HEK293 (cell line): ENCODE data around the gene HNRNPM.

ENCODE experiments used
- BCL11A ChIP-seq: fragments of 450-650 bp; formaldehyde crosslinking; IDR thresholded peaks from 2 replicates; pipeline ENCODE4 v1.5.1; 2016; ENCODE audit warnings: low read depth, missing biosample characterization, missing genetic modification characterization
- GFI1B ChIP-seq: fragments of 450-650 bp; formaldehyde crosslinking; IDR thresholded peaks from 2 replicates; pipeline ENCODE4 v1.5.1; 2016; ENCODE audit warnings: missing biosample characterization, missing genetic modification characterization
- GLIS1 ChIP-seq: fragments of 450-650 bp; formaldehyde crosslinking; IDR thresholded peaks from 2 replicates; pipeline ENCODE4 v1.5.1; 2016; ENCODE audit warnings: missing biosample characterization, missing genetic modification characterization
- KLF16 ChIP-seq: fragments of 450-650 bp; formaldehyde crosslinking; IDR thresholded peaks from 2 replicates; pipeline ENCODE4 v1.5.1; 2017; ENCODE audit warnings: missing biosample characterization, missing genetic modification characterization
- OVOL3 ChIP-seq: fragments of 450-650 bp; formaldehyde crosslinking; IDR thresholded peaks from 2 replicates; pipeline ENCODE4 v1.5.1; 2016; ENCODE audit warnings: missing biosample characterization, missing genetic modification characterization
- TRIM28 ChIP-seq: IDR thresholded peaks from 2 replicates; pipeline ENCODE4 v1.6.1; 2011; ENCODE audit warnings: low read length, control low read depth, borderline replicate concordance
- ZBTB48 ChIP-seq: fragments of 450-650 bp; formaldehyde crosslinking; IDR thresholded peaks from 2 replicates; pipeline ENCODE4 v1.5.1; 2016; ENCODE audit warnings: missing biosample characterization, missing genetic modification characterization
- ZNF10 ChIP-seq: fragments of 450-650 bp; formaldehyde crosslinking; IDR thresholded peaks from 2 replicates; pipeline ENCODE4 v1.5.1; 2017; ENCODE audit warnings: missing biosample characterization, missing genetic modification characterization
- ZNF202 ChIP-seq: fragments of 450-650 bp; formaldehyde crosslinking; IDR thresholded peaks from 2 replicates; pipeline ENCODE4 v1.5.1; 2016; ENCODE audit warnings: missing biosample characterization, missing genetic modification characterization, borderline replicate concordance
- ZNF324 ChIP-seq: fragments of 450-650 bp; formaldehyde crosslinking; IDR thresholded peaks from 2 replicates; pipeline ENCODE4 v1.5.1; 2016; ENCODE audit warnings: missing biosample characterization, missing genetic modification characterization
- ZNF341 ChIP-seq: fragments of 450-650 bp; formaldehyde crosslinking; IDR thresholded peaks from 2 replicates; pipeline ENCODE4; 2016; ENCODE audit warnings: low read depth, missing biosample characterization, missing genetic modification characterization
- ZNF529 ChIP-seq: fragments of 450-650 bp; formaldehyde crosslinking; IDR thresholded peaks from 2 replicates; pipeline ENCODE4 v1.5.1; 2017; ENCODE audit warnings: missing genetic modification characterization, missing biosample characterization; ENCODE audit not compliant: insufficient replicate concordance
- ZNF548 ChIP-seq: fragments of 450-650 bp; formaldehyde crosslinking; IDR thresholded peaks from 2 replicates; pipeline ENCODE4 v1.5.1; 2016; ENCODE audit warnings: missing biosample characterization, missing genetic modification characterization
- ZNF585B ChIP-seq: fragments of 450-650 bp; formaldehyde crosslinking; IDR thresholded peaks from 2 replicates; pipeline ENCODE4 v1.5.1; 2016; ENCODE audit warnings: missing biosample characterization, missing genetic modification characterization
- ZNF658 ChIP-seq: fragments of 450-650 bp; formaldehyde crosslinking; IDR thresholded peaks from 2 replicates; pipeline ENCODE4; 2016; ENCODE audit warnings: missing biosample characterization, missing genetic modification characterization
- ZNF76 ChIP-seq: fragments of 450-650 bp; formaldehyde crosslinking; IDR thresholded peaks from 2 replicates; pipeline ENCODE4; 2016; ENCODE audit warnings: low read depth, missing biosample characterization, missing genetic modification characterization, borderline replicate concordance
- TF ChIP-seq, protein P1 (sequence below): fragments of 450-650 bp; formaldehyde crosslinking; IDR thresholded peaks from 2 replicates; pipeline ENCODE4 v1.5.1; 2016; ENCODE audit warnings: missing biosample characterization, missing genetic modification characterization
- TF ChIP-seq, protein P2 (sequence below): fragments of 450-650 bp; formaldehyde crosslinking; IDR thresholded peaks from 2 replicates; pipeline ENCODE4 v1.5.1; 2016; ENCODE audit warnings: missing biosample characterization, missing genetic modification characterization
- TF ChIP-seq, protein P3 (sequence below): fragments of 450-650 bp; formaldehyde crosslinking; IDR thresholded peaks from 2 replicates; pipeline ENCODE4 v1.5.1; 2016; ENCODE audit warnings: missing biosample characterization, missing genetic modification characterization
- TF ChIP-seq, protein P4 (sequence below): fragments of 450-650 bp; formaldehyde crosslinking; IDR thresholded peaks from 2 replicates; pipeline ENCODE4 v1.5.1; 2016; ENCODE audit warnings: missing biosample characterization, missing genetic modification characterization
- TF ChIP-seq, protein P5 (sequence below): fragments of 450-650 bp; formaldehyde crosslinking; IDR thresholded peaks from 2 replicates; pipeline ENCODE4 v1.5.1; 2016; ENCODE audit warnings: missing biosample characterization, missing genetic modification characterization
- TF ChIP-seq, protein P6 (sequence below): fragments of 450-650 bp; formaldehyde crosslinking; IDR thresholded peaks from 2 replicates; pipeline ENCODE4 v1.5.1; 2017; ENCODE audit warnings: missing biosample characterization, missing genetic modification characterization

Gene HNRNPM

DNA sequence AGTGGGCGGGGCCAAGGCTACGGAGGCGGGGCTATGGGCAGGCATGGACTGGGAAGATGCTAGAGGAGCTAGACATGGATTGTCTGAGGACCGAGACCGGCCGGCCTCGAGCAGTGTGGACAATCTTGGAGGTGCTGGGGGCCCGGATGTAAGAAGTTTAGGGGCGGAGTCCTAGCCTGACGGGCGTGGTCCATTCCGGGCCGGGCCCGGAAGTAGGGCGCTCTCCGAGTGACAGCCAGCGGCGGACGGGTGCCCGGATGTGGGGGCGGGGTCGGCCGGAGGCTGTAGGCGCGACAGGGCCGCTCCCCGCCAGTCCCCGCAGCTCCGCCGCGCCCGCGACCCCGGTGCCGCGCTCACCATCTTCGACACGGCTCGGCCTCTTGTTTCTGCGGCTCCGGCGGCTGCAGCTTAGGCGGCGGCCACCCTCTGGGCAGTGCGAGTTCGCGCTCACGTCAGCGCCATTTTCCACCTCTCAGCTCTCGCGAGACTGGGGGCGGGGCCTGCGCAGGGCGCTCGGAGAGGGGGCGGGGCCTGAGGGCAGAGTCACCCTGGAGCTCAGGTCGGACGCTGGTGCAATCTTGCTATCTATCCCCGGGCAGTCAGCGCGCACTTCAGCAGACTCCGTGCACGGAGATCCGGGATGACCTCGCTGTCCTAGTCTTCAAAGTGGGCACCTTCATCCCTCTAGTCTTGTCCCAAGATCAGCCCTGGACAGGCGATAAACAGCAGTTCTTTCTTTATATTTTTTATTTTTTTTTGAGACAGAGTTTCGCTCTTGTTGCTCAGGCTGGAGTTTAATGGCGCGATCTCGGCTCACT is 69.1 kb downstream of the HNRNPM start, which contains the start of gene ZNF414 (continued):
- TF ChIP-seq BCL11A (tag by site-specific recombination) (no peak), GLIS1 (tag by site-specific recombination) (no peak; the same call in 1 of the 2 replicates), KLF16 (tag by site-specific recombination) (peak; percentile 91), ZBTB48 (tag by site-specific recombination) (no peak), ZNF548 (no peak), ZNF202 (tag by site-specific recombination) (no peak), ZNF324 (tag by site-specific recombination) (peak; percentile 62; the same call in 1 of the 2 replicates), ZNF658 (tag by site-specific recombination) (no peak), GFI1B (tag by site-specific recombination) (no peak), TRIM28 (no peak), ZNF585B (no peak), ZNF529 (tag by site-specific recombination) (no peak), ZNF10 (tag by site-specific recombination) (no peak), OVOL3 (no peak), ZNF76 (tag by site-specific recombination) (peak; percentile 56; the same call in 1 of the 2 replicates), ZNF341 (tag by site-specific recombination) (peak; percentile 35; the same call in 1 of the 2 replicates)
- TF ChIP-seq, protein P1, sequence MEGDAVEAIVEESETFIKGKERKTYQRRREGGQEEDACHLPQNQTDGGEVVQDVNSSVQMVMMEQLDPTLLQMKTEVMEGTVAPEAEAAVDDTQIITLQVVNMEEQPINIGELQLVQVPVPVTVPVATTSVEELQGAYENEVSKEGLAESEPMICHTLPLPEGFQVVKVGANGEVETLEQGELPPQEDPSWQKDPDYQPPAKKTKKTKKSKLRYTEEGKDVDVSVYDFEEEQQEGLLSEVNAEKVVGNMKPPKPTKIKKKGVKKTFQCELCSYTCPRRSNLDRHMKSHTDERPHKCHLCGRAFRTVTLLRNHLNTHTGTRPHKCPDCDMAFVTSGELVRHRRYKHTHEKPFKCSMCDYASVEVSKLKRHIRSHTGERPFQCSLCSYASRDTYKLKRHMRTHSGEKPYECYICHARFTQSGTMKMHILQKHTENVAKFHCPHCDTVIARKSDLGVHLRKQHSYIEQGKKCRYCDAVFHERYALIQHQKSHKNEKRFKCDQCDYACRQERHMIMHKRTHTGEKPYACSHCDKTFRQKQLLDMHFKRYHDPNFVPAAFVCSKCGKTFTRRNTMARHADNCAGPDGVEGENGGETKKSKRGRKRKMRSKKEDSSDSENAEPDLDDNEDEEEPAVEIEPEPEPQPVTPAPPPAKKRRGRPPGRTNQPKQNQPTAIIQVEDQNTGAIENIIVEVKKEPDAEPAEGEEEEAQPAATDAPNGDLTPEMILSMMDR (tag by site-specific recombination) = no peak
- TF ChIP-seq, protein P2, sequence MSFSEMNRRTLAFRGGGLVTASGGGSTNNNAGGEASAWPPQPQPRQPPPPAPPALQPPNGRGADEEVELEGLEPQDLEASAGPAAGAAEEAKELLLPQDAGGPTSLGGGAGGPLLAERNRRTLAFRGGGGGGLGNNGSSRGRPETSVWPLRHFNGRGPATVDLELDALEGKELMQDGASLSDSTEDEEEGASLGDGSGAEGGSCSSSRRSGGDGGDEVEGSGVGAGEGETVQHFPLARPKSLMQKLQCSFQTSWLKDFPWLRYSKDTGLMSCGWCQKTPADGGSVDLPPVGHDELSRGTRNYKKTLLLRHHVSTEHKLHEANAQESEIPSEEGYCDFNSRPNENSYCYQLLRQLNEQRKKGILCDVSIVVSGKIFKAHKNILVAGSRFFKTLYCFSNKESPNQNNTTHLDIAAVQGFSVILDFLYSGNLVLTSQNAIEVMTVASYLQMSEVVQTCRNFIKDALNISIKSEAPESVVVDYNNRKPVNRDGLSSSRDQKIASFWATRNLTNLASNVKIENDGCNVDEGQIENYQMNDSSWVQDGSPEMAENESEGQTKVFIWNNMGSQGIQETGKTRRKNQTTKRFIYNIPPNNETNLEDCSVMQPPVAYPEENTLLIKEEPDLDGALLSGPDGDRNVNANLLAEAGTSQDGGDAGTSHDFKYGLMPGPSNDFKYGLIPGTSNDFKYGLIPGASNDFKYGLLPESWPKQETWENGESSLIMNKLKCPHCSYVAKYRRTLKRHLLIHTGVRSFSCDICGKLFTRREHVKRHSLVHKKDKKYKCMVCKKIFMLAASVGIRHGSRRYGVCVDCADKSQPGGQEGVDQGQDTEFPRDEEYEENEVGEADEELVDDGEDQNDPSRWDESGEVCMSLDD (tag by site-specific recombination) = no peak
- TF ChIP-seq, protein P3, sequence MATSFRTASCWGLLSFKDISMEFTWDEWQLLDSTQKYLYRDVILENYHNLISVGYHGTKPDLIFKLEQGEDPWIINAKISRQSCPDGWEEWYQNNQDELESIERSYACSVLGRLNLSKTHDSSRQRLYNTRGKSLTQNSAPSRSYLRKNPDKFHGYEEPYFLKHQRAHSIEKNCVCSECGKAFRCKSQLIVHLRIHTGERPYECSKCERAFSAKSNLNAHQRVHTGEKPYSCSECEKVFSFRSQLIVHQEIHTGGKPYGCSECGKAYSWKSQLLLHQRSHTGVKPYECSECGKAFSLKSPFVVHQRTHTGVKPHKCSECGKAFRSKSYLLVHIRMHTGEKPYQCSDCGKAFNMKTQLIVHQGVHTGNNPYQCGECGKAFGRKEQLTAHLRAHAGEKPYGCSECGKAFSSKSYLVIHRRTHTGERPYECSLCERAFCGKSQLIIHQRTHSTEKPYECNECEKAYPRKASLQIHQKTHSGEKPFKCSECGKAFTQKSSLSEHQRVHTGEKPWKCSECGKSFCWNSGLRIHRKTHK (tag by site-specific recombination) = no peak
- TF ChIP-seq, protein P4, sequence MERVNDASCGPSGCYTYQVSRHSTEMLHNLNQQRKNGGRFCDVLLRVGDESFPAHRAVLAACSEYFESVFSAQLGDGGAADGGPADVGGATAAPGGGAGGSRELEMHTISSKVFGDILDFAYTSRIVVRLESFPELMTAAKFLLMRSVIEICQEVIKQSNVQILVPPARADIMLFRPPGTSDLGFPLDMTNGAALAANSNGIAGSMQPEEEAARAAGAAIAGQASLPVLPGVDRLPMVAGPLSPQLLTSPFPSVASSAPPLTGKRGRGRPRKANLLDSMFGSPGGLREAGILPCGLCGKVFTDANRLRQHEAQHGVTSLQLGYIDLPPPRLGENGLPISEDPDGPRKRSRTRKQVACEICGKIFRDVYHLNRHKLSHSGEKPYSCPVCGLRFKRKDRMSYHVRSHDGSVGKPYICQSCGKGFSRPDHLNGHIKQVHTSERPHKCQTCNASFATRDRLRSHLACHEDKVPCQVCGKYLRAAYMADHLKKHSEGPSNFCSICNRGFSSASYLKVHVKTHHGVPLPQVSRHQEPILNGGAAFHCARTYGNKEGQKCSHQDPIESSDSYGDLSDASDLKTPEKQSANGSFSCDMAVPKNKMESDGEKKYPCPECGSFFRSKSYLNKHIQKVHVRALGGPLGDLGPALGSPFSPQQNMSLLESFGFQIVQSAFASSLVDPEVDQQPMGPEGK (tag by site-specific recombination) = peak; percentile 79
- TF ChIP-seq, protein P5, sequence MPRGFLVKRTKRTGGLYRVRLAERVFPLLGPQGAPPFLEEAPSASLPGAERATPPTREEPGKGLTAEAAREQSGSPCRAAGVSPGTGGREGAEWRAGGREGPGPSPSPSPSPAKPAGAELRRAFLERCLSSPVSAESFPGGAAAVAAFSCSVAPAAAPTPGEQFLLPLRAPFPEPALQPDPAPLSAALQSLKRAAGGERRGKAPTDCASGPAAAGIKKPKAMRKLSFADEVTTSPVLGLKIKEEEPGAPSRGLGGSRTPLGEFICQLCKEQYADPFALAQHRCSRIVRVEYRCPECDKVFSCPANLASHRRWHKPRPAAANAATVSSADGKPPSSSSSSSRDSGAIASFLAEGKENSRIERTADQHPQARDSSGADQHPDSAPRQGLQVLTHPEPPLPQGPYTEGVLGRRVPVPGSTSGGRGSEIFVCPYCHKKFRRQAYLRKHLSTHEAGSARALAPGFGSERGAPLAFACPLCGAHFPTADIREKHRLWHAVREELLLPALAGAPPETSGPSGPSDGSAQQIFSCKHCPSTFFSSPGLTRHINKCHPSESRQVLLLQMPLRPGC (tag by site-specific recombination) = peak; percentile 18; the same call in 1 of the 2 replicates
- TF ChIP-seq, protein P6, sequence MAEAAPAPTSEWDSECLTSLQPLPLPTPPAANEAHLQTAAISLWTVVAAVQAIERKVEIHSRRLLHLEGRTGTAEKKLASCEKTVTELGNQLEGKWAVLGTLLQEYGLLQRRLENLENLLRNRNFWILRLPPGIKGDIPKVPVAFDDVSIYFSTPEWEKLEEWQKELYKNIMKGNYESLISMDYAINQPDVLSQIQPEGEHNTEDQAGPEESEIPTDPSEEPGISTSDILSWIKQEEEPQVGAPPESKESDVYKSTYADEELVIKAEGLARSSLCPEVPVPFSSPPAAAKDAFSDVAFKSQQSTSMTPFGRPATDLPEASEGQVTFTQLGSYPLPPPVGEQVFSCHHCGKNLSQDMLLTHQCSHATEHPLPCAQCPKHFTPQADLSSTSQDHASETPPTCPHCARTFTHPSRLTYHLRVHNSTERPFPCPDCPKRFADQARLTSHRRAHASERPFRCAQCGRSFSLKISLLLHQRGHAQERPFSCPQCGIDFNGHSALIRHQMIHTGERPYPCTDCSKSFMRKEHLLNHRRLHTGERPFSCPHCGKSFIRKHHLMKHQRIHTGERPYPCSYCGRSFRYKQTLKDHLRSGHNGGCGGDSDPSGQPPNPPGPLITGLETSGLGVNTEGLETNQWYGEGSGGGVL = no peak; the same call in 1 of the 2 replicates
